ENCODE measurements around the gene CGNL1. TPM values are rescaled to one million over a fixed set of nuclear protein-coding genes. Genes with fewer than 3 reads are reported as not detected.
A peak's percentile ranks its signal among the peaks of the same experiment; 100 is the strongest.

CGNL1 gene
- total and polyA plus RNA-seq, 8 donors = 0.29 to 36.2 (median 19.5) TPM

GRCh38 chr15:57541271-57541670 is 165.0 kb downstream of the CGNL1 start:
- WGBS, 5 donors = 50 to 74% (median 69%) methylated on average over 5 to 8 of the region's 8 CpGs
- DNase-seq = no peak
- intact Hi-C loops (cut with DNase I; ENCODE audit: low total_unique reads) = no loop called here
- Histone ChIP-seq H3K27me3 (no peaks in the 10 kb centered on the region), H3K4me1 (peaks cover 12 to 22% (median 15%) of the 10 kb centered on the region in 4 donors), H3K27ac (peak overlapping the region in 2 of 5 donors; percentile 40 to 60), H3K9me3 (no peaks in the 10 kb centered on the region), H3K36me3 (peaks cover 0 to 52% (median 25%) of the 10 kb centered on the region in 4 donors), H3K4me3 (no peak overlapping the region)
- TF ChIP-seq EP300 (IDR thresholded peaks at IDR 0.05) (no peak), CTCF (IDR thresholded peaks at IDR 0.05) (no peak), POLR2A (IDR thresholded peaks at IDR 0.05) (no peak), POLR2AphosphoS5 (IDR thresholded peaks at IDR 0.05) (no peak)

GRCh38 chr15:57541805-57542504 is 165.7 kb downstream of the CGNL1 start:
- no peaks in the 10 kb centered on the region for H3K27me3 ChIP-seq
- intact Hi-C loops (cut with DNase I; ENCODE audit: low total_unique reads) = no loop called here
- H3K4me3 ChIP-seq = no peak overlapping the region
- WGBS, 5 donors = 40 to 50% (median 43%) methylated on average over 7 of the region's 7 CpGs
- peak; percentile 72 to 87 for DNase-seq
- no peak overlapping the region for H3K27ac ChIP-seq
- peaks cover 0 to 57% (median 30%) of the 10 kb centered on the region in 4 donors for H3K36me3 ChIP-seq
- no peaks in the 10 kb centered on the region for H3K9me3 ChIP-seq
- peak in 5 of 7 experiments; percentile 67 to 86 (median 75) for TF ChIP-seq CTCF (IDR thresholded peaks at IDR 0.05)
- TF ChIP-seq EP300 (IDR thresholded peaks at IDR 0.05) = no peak
- peaks cover 10 to 17% (median 11%) of the 10 kb centered on the region in 4 donors for H3K4me1 ChIP-seq

GRCh38 chr15:57542505-57542817 is 166.2 kb downstream of the CGNL1 start:
- intact Hi-C loops (cut with DNase I; ENCODE audit: low total_unique reads) = no loop called here
- 29 to 58% (median 33%) methylated on average over 4 of the region's 4 CpGs for WGBS, 5 donors

GRCh38 chr15:57544848-57545480 is 168.7 kb downstream of the CGNL1 start:
- intact Hi-C loops (cut with DNase I; ENCODE audit: low total_unique reads) = no loop called here
- H3K4me1 ChIP-seq = peaks cover 21 to 30% (median 25%) of the 10 kb centered on the region in 4 donors
- DNase-seq = no peak
- no peak for TF ChIP-seq POLR2AphosphoS5 (IDR thresholded peaks at IDR 0.05)
- TF ChIP-seq POLR2A (IDR thresholded peaks at IDR 0.05) = no peak
- no peak for TF ChIP-seq CTCF (IDR thresholded peaks at IDR 0.05)
- TF ChIP-seq EP300 (IDR thresholded peaks at IDR 0.05) = no peak
- H3K36me3 ChIP-seq = peaks cover 4 to 47% (median 36%) of the 10 kb centered on the region in 4 donors
- H3K9me3 ChIP-seq = no peaks in the 10 kb centered on the region
- WGBS, 5 donors = 48 to 86% (median 62%) methylated on average over 8 to 11 of the region's 11 CpGs
- H3K4me3 ChIP-seq = no peak overlapping the region
- H3K27me3 ChIP-seq = no peaks in the 10 kb centered on the region
- H3K27ac ChIP-seq = no peak overlapping the region

More at GRCh38 chr15:57542505-57542817, 166.2 kb downstream of the CGNL1 start:
- Histone ChIP-seq H3K4me1 (peaks cover 5 to 11% (median 7%) of the 10 kb centered on the region in 4 donors), H3K9me3 (no peaks in the 10 kb centered on the region), H3K36me3 (peaks cover 1 to 62% (median 34%) of the 10 kb centered on the region in 4 donors), H3K4me3 (no peak overlapping the region), H3K27ac (no peak overlapping the region), H3K27me3 (no peaks in the 10 kb centered on the region)
- no peak for DNase-seq
- TF ChIP-seq POLR2A (IDR thresholded peaks at IDR 0.05) (no peak), EP300 (IDR thresholded peaks at IDR 0.05) (no peak), POLR2AphosphoS5 (IDR thresholded peaks at IDR 0.05) (no peak), CTCF (IDR thresholded peaks at IDR 0.05) (no peak)
